ENCODE data around the gene UBAC2. TPM values are rescaled to one million over a fixed set of nuclear protein-coding genes. Genes with fewer than 3 reads are reported as not detected.

The UBAC2 gene
- total and polyA plus RNA-seq, 2 of the 8 experiments (the other 6 are each of a cell fraction or from before 2014, with no cell fraction given), result 75.9 to 76.9 TPM

GRCh38 chr13:99211421-99212035 lies 10.9 kb downstream of the UBAC2 start:
- FAIRE-seq (no peak), DNase-seq (ENCODE audit: low read depth in 1 of 2, low spot score in 2 of 2) (no peak)
- H3K79me2 ChIP-seq (ENCODE audit: control insufficient read depth in 1 of 2, insufficient read depth in 2 of 2, low read length in 2 of 2), result peaks cover 10 to 94% of the 10 kb centered on the region in 2 experiments
- no peaks in the 10 kb centered on the region for H3K36me3 ChIP-seq (ENCODE audit: control insufficient read depth in 2 of 4, insufficient read depth in 4 of 4, low read length in 3 of 4)
- no peak overlapping the region for H4K91ac ChIP-seq (replicated peaks; ENCODE audit: insufficient read length, low read length)
- ChIA-PET CTCF (ENCODE audit: partially characterized antibody) (interaction anchor here (0.6 kb wide), 1 partner anchor 45 kb away, joined by 3 read pairs; no protein-coding TSS in a partner anchor), POLR2A (ENCODE audit: partially characterized antibody) (interaction anchor here (1.5 kb wide), 1 partner anchor 11 kb away, joined by 12 read pairs; the partner anchor contains the start of gene UBAC2)
- H3K4me1 ChIP-seq (replicated peaks in 1 of 4; ENCODE audit: control insufficient read depth in 3 of 4, insufficient read depth in 4 of 4, low read length in 3 of 4), result peaks cover 4 to 12% (median 6%) of the 10 kb centered on the region in 4 experiments; a peak in 5 of 7 replicates
- TF ChIP-seq CTCF (IDR thresholded peaks at IDR 0.05; ENCODE audit: control extremely low read depth in 1 of 3, insufficient read depth in 1 of 3, low read depth in 1 of 3, low read length in 3 of 3) (no peak), RNF2 (IDR thresholded peaks at IDR 0.05; ENCODE audit: borderline replicate concordance, low read depth, low read length, missing control alignments, poor library complexity, severe bottlenecking) (no peak), KDM5A (IDR thresholded peaks at IDR 0.05; ENCODE audit: low read length) (no peak), YY1 (IDR thresholded peaks at IDR 0.05; ENCODE audit: low read depth, low read length) (no peak), RFX5 (IDR thresholded peaks at IDR 0.05; ENCODE audit: borderline replicate concordance, low read depth, low read length) (no peak), KDM4A (IDR thresholded peaks at IDR 0.05; ENCODE audit: low read depth, low read length, severe bottlenecking) (no peak), POU5F1 (IDR thresholded peaks at IDR 0.05; ENCODE audit: low read depth, low read length) (no peak), POLR2A (IDR thresholded peaks at IDR 0.05; ENCODE audit: control extremely low read depth in 1 of 2, low read depth in 2 of 2, low read length in 2 of 2) (no peak)
- peaks cover 4 to 19% of the 10 kb centered on the region in 2 experiments for H4K20me1 ChIP-seq (replicated peaks in 1 of 2; ENCODE audit: control insufficient read depth in 1 of 2, insufficient read depth in 2 of 2, low read length in 2 of 2)
- H3K14ac ChIP-seq (ENCODE audit: insufficient read length), result no peak overlapping the region
- WGBS, 2 experiments (ENCODE audit: extremely low coverage in 1 of 2, insufficient coverage in 1 of 2, insufficient read length in 1 of 2, insufficient replicate concordance in 2 of 2, low coverage in 1 of 2, low lambda C conversion rate in 2 of 2, missing lambda C conversion rate in 1 of 2), result 85% methylated on average over 5 of the region's 5 CpGs; no CpG with 5 or more reads in 1 of the 2 experiments
- H4K5ac ChIP-seq (ENCODE audit: insufficient read length, low read depth, low read length), result no peak overlapping the region
- H3K56ac ChIP-seq (replicated peaks; ENCODE audit: insufficient read length, low read depth, low read length), result no peak overlapping the region
- no peak overlapping the region for H2BK5ac ChIP-seq (ENCODE audit: low read depth, low read length)
- H2BK12ac ChIP-seq (ENCODE audit: low read depth, low read length), result no peak overlapping the region
- H3K18ac ChIP-seq (ENCODE audit: extremely low read depth, low read length), result no peak overlapping the region
- H3K9me3 ChIP-seq (ENCODE audit: insufficient read depth in 2 of 2, low read depth in 1 of 2, low read length in 1 of 2), result no peaks in the 10 kb centered on the region
- H4K8ac ChIP-seq (ENCODE audit: extremely low read depth, insufficient read depth, low read length), result no peak overlapping the region
- no peak overlapping the region for H3K9ac ChIP-seq (replicated peaks in 1 of 4; ENCODE audit: extremely low read depth in 1 of 4, low read depth in 3 of 4, low read length in 3 of 4)
- no peak overlapping the region for H2BK120ac ChIP-seq (replicated peaks; ENCODE audit: low read depth, low read length)
- no peak overlapping the region for H3K27ac ChIP-seq (ENCODE audit: low read depth, low read length)
- H3K4me2 ChIP-seq (ENCODE audit: insufficient read depth in 1 of 2, low read depth in 2 of 2, low read length in 2 of 2), result no peak overlapping the region
- peaks cover 16% of the 10 kb centered on the region for H3K79me1 ChIP-seq (ENCODE audit: low read depth, low read length)
- H3K4me3 ChIP-seq (ENCODE audit: extremely low read depth in 1 of 4, insufficient read depth in 2 of 4, low read depth in 3 of 4, low read length in 4 of 4), result no peak overlapping the region
- H2BK20ac ChIP-seq (ENCODE audit: low read length), result no peak overlapping the region
- peaks cover 2% of the 10 kb centered on the region; the same call in 1 of the 2 replicates for H3K23me2 ChIP-seq (ENCODE audit: low read depth, low read length)
- no peak overlapping the region for H3K23ac ChIP-seq (ENCODE audit: insufficient read length)
- H3K27me3 ChIP-seq (replicated peaks in 1 of 4; ENCODE audit: control insufficient read depth in 3 of 4, extremely low read depth in 1 of 4, insufficient read depth in 3 of 4, low read length in 3 of 4), result no peaks in the 10 kb centered on the region
- no peak overlapping the region for H2BK15ac ChIP-seq (ENCODE audit: low read length)
- no peak overlapping the region for H3K4ac ChIP-seq (replicated peaks; ENCODE audit: insufficient read length, low read depth, low read length)
- H2AK5ac ChIP-seq (ENCODE audit: low read depth, low read length), result no peak overlapping the region
- H2AFZ ChIP-seq (ENCODE audit: low read length), result no peak overlapping the region
